SKM-1 (cell line): ENCODE measurements around the gene DIS3L2.
"Not testable (repeated sequence)": the region's sequence is repeated elsewhere in the genome, so short reads cannot be mapped to it uniquely, and the experiment has no call there.

Source experiments
- DNase-seq: peaks from one replicate; lab custom pipeline; 2025; ENCODE audit not compliant: unreplicated experiment; lab: John Stamatoyannopoulos, UW

Gene DIS3L2

DNA sequence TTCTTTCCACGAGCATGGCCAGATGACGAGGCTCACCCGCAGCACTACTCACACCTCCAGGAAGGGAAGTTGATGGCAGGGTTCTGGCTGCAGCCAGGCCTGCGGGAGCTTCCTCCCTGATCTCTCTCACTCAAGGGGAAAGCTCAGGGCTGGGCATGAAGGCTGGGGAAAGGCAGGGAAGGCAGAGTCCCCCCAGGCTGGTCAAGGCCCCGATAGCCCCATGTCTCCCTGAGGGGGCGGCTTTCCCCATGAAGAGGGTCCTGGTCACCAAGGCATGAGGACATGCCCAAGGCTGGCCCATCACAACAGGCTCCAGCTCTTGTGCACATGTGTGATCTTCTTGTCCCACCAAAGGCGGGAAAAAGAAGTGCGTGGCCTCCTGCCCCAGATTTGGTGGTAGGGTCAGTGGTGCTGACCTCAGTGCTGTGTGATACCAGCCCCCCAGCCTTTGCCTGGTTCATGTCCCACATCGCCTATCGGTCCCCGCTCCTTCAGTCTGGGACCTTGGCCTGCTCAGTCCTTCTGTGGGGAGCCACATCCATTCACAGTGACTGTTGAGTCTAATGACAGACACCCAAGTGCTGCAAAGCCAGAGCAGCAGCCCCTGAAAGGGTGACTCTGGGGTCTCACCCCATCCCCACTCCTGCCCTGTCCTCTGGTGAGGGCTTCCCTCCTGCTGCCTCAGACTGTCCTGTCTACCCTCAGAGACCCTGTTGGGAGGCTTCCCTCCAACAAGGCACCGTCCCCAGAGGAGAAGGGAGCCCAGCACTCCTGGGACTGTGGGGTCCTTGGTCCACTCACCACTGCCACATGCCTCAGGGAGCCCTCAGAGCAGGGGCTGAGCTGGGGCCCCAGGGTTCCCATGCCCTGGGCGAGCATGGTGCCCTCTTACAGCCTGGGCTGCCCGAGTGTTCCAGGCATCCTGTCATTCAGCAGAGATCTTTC lies 367.3 kb downstream of the DIS3L2 start:
- no peak for DNase-seq

DNA sequence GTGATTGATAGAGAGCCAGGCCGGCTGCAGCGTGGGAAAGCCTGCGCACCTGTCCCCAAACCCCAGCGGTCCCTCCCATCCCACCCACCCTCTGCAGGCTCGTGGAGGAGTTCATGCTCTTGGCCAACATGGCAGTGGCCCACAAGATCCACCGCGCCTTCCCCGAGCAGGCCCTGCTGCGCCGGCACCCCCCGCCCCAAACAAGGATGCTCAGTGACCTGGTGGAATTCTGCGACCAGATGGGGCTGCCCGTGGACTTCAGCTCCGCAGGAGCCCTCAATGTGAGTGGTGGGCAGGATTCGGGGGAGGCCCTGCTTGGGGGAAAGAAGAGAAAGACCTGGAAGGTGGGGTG lies 368.2 kb downstream of the DIS3L2 start:
- DNase-seq = no peak

DNA sequence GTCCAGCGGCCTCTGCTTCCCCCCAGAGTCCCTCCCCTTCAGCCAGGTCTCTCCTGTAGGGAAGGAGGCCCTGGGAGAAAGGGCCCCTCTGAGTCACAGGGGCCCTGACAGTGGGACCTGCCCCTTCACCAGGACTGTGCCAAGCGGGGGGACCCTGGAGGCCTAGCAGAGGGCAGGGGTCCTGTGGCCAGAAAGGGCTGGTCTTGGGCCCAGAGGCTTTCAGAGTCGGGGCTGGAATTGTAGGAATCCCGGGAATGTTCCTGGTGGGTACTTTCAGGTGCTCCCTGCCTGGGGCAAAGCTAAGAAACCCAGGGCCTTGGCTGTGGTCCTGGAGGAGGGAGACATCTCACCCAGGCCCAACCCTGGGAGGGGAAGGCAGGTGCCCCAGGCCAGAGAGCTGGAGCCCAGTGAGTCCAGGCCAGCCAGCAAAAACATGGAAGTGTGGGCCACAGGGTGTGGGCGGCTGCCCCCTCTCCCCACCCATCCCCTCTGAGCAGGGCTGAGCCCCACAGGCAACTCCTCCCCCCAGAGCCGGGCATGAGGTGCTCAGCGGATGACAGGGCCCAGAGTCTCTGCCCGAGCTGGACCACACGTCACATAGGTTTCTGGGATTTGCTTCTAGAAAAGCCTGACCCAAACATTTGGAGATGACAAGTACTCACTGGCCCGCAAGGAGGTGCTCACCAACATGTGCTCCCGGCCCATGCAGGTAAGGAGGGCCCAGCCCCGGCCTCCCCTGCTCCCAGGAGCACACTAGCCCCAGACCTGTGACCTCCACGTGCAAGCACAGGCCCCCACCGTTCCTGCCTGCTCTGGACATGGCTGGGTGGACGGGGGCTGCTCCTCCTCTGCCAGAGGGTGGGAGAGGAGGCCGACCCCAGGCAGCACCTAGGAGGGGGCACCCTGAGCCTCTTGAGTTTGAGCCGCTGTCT lies 368.8 kb downstream of the DIS3L2 start:
- no peak for DNase-seq

DNA sequence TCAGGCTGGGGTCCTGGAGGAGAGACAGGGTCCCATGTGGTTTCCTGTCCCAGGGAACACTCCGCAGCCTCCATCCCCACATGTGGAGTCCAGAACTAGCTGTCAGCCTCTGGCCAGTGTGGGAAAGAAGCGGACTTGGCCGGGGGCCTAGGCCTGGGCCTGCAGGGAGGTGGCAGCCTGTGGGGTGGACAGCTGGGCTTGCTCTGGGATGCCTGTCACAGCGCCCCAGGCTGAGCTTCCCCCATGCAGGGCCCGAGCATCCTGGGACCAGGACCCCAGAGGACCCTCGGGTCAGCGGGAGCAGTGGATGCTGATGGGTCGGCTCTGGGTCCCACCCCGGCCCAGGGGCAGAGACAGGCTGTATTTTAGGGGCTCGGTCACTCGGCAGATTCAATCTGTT lies 369.5 kb downstream of the DIS3L2 start:
- not testable (repeated sequence) for DNase-seq

DNA sequence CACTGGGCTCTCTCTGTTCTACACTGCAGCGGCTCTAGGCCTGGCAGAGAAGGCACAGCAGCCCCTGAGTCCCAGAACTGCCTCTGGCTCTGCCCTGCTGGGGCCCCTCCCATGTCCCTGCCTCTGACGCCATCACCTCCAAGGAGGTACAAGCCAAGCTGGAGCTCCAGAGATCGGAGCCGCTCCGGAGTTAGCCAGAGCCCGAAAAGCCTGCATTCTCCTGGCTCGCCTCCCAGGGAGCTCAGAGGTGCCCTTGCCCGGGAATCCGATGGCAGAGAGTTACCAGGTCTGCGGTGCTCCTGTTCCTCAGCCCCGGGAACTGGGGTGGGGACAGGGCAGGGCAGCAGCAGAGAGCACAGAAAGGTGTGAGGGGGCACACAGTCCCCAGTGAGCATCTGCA lies 370.1 kb downstream of the DIS3L2 start:
- DNase-seq = not testable (repeated sequence)

DNA sequence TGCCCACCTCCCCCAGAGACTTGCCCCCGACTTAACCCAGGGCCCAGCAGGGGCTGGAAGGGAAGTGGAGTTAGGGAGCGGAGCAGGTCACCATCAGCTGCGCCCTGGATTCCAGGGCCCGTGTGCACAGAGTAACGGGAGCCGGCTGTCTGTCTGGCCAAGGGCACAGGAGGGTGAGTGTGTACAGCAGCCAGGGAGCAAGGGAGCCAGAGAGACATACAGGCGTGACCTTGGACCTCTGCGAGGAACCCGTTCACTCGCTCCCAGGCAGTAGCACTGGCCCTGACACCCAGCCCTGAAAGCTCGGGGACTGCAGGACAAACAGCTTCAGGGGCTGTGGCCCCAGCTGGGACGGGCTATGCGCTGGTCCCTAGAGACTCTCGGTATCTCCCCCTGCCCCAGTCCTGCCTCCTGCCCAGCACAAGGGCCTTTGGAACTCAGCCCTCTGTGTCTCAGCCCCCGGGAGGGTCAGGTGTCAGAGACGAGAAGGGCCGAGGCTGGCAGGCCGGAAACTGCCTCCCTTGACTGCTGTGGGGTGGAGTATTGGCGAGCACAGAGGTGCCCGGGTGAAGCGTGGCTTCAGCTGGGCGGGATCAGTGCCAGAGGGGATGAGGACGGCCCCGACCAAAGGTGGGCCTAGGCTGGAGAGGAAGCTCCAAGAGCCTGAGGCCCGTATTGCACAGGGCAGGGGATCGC lies 370.9 kb downstream of the DIS3L2 start:
- DNase-seq = not testable (repeated sequence)

DNA sequence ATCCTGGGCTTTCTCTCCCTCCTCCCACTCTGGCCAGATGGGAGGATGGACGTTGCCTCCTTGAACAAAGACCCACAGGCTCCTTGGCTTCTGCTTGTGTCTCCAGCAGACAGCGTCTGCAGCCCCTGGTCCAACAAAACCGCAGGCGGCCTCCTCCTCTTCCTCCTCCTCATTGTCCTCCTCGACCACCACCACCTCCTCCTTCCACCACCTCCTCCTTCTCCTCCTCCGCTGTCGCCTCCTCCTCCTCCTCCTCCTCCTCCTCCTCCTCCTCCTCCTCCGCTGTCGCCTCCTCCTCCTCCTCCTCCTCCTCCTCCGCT lies 371.4 kb downstream of the DIS3L2 start:
- no peak for DNase-seq

DNA sequence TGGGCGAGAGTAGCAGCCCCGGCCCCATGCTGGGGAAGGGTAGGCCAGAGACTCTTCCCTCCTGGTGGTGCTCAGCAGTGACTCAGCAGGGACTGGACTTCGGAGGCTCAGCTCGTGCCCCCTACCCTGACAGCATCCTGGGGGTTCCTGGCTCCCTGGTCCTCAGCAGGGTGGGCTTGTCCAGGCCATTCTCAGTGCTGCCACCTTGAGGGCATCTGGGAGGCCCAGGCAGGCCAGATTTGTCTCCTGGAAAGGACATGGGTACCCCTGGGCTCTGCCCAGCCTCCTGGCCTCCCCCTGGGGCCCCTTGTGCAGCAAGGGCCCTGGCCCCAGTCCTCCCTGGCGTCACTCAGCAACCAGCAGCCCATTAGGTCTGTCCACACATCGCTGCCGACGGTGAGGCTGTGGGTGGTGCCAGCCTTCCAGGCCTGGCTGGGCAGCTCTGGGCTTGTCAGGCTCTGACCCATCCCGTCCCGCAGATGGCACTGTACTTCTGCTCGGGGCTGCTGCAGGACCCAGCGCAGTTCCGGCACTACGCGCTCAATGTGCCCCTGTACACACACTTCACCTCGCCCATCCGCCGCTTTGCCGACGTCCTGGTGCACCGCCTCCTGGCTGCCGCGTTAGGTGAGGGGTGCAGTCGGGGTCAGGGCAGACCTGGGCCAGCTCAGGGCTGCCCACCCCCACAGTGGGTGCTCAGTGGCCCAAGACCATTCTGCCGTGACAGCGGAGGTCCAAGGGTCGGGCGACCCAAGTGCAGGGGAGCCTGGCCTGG lies 372.0 kb downstream of the DIS3L2 start:
- no peak for DNase-seq

DNA sequence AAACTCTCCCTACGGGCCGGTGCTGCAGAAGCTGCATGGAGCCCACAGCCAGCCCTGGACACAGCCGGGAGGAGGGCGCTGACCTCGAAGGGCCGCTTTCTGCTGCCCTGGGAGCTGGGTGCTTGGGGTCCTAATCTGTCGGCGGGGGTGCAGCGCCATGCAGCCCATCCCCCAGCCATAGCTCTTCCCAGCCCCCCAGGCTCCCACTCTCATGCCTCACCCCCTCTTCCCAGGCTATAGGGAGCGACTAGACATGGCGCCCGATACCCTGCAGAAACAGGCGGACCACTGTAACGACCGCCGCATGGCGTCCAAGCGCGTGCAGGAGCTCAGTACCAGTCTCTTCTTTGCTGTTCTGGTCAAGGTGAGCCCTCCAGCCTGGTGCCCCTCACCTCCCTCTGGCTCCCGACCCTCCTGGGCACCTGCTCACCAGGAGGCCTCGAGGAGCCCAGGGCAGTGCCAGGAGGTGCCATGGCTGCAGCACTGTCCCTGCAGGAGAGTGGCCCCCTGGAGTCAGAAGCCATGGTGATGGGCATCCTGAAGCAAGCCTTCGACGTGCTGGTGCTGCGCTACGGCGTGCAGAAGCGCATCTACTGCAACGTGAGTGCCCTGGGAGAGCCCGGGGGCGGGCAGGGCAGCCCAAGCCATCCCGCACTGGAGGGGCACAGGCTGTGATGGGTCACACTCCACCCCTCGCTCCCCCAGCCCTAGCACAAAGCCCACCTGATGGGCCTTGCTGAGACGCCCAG lies 372.8 kb downstream of the DIS3L2 start:
- not testable (repeated sequence) for DNase-seq

DNA sequence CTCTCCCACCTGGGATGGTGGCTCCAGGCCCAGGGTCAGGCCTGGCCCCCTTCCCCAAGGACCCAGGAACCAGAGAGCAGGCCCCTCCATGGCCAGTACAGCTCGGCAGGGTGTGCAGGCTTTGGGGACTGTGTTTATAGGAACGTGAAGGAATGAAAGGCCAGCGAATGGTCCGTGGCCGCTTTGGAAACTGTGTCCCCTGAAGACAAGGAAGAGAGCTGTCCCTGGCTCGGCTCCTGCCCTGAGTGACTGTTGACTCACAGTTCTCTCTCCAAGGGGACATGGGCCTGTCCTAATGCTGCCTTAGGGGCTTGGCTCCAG lies 373.3 kb downstream of the DIS3L2 start:
- not testable (repeated sequence) for DNase-seq

DNA sequence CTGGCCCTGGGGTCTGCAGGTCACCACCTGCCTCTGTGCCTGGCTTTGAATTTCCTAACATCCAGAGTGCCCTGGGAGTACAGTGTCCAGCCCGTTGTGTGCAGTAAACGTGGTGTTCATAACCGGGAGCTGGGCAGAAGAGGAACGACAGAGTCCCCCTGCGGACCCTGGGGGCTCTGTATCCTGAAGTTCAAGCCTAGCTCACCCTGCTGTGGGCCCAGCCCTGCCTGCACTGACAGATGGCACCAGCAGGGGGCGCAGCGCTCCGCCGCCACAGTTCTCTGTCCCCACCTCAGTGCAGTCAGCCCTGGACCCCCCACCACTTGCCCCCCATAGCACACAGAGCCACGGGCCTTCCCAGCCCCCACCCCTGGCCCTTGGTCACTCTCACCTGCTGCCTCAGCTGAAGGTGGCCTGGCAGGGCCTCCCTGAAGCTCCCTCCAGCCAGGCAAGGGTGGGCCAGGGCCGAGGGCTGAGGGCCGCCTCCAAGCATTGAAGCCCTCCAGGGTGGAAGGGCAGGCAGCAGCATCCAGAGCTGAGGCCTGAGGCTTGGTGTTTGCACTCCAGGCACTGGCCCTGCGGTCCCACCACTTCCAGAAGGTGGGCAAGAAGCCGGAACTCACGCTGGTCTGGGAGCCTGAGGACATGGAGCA lies 373.8 kb downstream of the DIS3L2 start:
- DNase-seq = not testable (repeated sequence)

DNA sequence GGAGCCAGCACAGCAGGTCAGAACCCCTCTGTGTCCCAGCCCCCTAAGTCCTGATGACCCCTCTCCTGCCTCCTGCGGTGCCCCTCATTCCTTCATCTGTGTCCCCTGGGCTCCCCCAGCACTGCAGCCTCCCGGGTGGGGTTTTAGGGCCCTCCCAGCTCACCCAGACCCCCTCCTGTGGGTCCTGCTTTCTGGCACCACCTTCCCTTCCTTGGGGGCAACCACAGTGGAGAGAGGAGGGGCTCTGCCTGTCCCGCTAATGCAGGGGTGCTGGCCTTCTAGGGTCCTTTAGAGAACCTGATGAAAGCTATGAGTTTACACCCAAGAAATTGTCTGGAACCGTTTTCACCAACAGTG lies 374.3 kb downstream of the DIS3L2 start:
- no peak for DNase-seq

DNA sequence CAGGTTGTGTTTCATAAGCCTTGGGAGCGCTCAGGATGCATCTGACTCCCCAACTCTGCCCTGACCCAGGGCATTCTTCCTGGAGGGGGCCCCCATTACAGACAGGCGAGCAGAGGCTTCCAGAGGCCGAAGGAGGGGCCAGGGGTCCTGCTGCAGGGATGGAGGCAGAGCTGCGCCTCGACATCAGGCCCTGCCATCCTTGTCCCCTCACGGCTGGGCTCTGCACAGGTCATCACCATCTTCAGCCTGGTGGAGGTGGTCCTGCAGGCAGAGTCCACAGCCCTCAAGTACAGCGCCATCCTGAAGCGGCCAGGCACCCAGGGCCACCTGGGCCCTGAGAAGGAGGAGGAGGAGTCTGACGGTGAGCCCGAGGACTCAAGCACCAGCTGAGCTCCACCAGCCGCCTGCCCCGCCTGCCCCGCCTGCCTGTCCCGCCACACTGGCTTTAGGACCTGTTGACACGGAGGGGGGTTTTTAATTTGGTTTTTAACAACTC lies 374.8 kb downstream of the DIS3L2 start:
- no peak for DNase-seq

DNA sequence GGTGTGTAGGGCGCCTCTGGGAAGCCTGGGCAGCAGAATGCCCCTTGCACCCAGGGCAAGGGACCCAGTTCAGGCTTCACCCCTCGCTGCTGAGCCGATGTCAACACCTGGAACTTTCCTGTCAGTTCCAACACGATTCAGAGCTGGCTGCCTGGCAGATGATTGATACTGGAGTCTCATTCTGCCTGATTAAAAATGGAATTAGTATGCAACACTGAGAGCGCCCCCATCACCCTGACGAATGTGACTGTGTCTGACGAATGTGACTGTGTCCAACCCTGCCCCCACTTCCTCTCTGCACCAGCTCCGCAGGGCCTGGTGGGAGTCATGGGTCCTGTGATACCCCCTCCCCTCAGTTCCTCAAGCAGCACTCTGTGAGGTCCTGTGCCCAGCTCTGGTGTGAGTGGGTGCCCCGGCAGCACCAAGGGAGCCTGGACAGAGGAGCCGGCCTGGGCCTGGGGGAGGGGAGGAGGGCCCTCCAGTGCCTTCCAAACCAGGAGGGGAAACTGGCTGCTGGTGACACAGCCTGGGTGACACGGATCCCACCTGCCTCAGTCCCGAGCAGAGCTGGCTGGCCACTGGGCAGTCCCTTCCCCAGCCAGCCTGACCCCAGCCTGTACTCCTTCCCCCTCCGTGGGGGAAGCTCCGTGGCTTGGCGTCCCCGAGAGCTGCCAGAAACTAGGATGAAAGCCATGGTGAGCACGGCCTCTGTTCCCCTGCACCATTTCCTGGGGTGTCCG lies 375.6 kb downstream of the DIS3L2 start:
- no peak for DNase-seq

DNA sequence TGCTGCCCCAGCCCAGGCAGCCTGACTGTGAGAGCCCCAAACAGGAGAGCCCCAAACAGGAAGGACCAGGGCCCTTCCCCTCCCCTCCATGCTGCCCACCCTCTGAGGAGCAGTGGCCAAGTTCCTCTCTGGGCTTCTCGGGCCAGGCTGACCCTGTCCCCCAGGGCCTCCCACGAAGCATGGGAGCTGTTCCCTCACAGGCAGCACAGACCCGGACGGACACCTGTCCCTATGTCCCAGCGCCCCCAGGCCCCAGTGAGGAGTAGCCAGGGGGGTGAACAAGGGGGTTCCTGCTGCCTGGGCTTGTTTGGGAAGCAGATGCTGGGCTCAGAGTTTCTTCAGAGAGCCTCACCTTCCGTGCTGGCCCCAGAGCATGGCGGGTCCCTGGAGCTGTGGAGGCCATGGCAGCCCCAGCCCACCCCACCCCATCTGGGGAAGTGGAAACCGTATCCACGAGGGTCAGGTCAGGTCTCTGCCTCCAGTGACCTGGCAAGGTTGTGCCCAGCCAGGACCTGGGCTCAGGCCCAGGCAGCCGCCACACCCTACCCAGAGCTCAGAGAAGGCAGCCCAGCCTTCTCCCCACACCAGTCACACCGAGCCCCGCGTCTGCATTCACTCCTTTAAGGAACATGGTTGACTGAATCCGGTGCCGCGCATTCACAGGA lies 376.7 kb downstream of the DIS3L2 start:
- not testable (repeated sequence) for DNase-seq

DNA sequence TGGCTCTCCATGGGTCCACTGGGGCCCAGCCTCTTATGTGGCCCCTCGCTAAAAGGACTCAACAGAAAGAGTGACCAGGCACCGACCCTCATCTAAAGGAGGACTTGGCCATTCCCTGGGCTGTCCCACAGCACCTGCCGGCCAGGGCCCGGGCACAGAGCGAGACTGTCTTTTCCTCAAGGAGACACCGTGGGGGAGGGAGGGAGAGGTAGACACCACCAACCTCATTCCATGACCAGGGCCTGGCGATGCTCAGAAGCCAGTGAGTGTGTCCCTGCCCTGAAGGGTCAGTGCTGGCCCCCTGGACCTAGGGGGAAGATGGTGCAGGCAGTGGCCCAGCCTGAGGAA lies 377.2 kb downstream of the DIS3L2 start:
- DNase-seq = no peak

DNA sequence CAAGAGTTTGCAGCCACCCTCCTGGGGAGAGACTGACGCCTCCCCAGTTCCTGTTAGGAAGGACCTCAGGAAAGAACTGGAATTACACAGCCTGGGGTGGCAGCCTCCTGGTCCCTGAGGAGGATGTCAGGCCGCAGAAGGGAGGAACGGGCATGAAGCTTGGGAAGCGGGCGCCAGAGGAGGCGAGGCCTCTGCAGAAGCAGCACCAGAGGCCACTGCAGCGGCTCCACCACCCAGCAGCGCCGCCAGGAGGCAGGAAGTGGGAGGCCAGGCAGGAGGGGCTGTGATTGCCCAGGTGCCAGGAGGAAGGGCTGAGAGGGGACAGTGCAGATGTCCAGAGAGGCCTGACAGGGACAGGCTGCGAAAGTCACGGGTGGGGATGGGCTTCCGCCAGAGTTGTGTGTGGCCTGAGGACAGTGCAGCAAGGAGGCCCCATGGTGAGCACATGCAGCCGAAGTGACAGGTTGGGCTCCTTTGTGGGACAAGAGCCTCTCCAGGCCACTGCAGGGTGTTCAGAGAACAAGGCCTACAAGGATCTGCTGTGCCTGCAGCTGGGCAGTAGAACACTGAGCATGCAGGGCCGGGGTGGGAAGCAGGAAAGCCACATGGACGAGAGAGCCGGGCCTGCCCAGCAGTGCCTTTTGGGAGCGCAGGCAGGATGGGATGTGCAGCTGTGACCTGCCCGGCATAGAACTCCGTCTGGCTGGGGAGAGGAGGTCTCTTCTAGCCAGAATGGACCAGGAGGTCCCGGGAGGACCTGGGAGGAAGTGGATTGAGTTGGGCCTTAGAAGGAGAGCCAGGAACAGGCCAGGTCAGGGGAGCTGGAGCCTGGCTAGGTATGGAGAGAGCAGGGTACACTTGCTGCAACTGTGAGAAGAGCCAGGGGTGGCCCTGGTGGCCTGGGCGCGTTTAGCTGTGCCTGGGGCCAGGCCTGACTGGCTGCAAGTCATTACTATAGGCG lies 377.9 kb downstream of the DIS3L2 start:
- DNase-seq = no peak
